IMR-90 (cell line): ENCODE data around the gene SLC4A8. TPM values are rescaled to one million over a fixed set of nuclear protein-coding genes. Genes with fewer than 3 reads are reported as not detected.

ENCODE experiments used
- CEBPB ChIP-seq: IDR thresholded peaks from 2 replicates; pipeline ENCODE4 v1.6.1; 2012; ENCODE audit warnings: low read depth, low read length, improper control_type of control experiment
- CHD1 ChIP-seq: IDR thresholded peaks from 2 replicates; pipeline ENCODE4 v1.6.1; 2012; ENCODE audit warnings: low read depth, low read length, improper control_type of control experiment
- MXI1 ChIP-seq: IDR thresholded peaks from 2 replicates; pipeline ENCODE4 v1.6.1; 2012; ENCODE audit warnings: low read depth, mild to moderate bottlenecking, low read length, moderate library complexity, borderline replicate concordance
- RCOR1 ChIP-seq: IDR thresholded peaks from 2 replicates; pipeline ENCODE4 v1.6.1; 2012; ENCODE audit warnings: mild to moderate bottlenecking, low read length, improper control_type of control experiment; ENCODE audit not compliant: insufficient replicate concordance
- SMC3 ChIP-seq: fragments of 150-350 bp; IDR thresholded peaks from 2 replicates; pipeline ENCODE4 v1.6.1; 2016; ENCODE audit warnings: low read depth, mild to moderate bottlenecking, antibody characterized with exemption, low read length, moderate library complexity
- polyA plus RNA-seq, 3 experiments: library from polyadenylated mRNA; depleted of rRNA; stranded (reverse); fragments of >200 nt; gene quantifications; 2 replicates each; pipeline ENCODE4 v1.2.3, GENCODE V29; 2012; ENCODE audit warnings: low replicate concordance in 1 of 3
- total RNA-seq: library from RNA; depleted of rRNA; stranded (reverse); fragments of >200 nt; gene quantifications from 2 replicates; pipeline ENCODE4 v1.2.3, GENCODE V29; 2012

Gene SLC4A8
- total and polyA plus RNA-seq, 2 of the 4 experiments (the other 2 are of a cell fraction): 3.1 to 5.2 TPM

DNA sequence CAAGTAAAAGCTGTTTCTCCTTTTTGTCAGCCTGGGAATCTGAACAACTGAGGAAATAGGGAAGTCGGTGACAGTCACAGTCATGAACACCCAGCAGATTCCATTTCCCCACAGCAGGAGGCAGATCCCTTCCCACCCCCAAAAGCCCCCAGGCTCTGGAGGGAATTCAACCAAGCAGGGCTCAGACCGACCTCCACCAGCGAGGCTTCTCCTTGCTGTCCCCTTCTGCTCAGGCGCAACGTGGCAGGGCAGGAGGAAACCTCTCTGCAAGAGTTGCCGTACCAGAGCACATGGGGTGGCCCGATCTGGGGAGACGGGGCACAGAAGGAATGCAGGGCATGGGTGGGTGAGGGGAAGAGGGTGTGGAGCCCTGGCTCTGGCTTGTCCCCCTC is 33.7 kb upstream of the SLC4A8 start (continued):
- TF ChIP-seq CEBPB: no peak
- no peak for TF ChIP-seq MXI1
- no peak for TF ChIP-seq RCOR1
- no peak for TF ChIP-seq SMC3
- no peak for TF ChIP-seq CHD1
